Smooth muscle cell (in vitro differentiated cells): ENCODE results near the gene RAI14. TPM values are rescaled to one million over a fixed set of nuclear protein-coding genes. Genes with fewer than 3 reads are reported as not detected.

Experiments used
- DNase-seq: peaks from one replicate; lab custom pipeline; 2025; ENCODE audit not compliant: unreplicated experiment; lab: John Stamatoyannopoulos, UW
- H2AFZ ChIP-seq: fragments of 200-600 bp; sonication (generic); 2 replicates; pipeline ENCODE4 v1.6.0; 2016; ENCODE audit warnings: antibody characterized with exemption, low read depth, mild to moderate bottlenecking
- H3F3A ChIP-seq: fragments of 200-600 bp; sonication (generic); 2 replicates; pipeline ENCODE4 v1.6.0; 2017; ENCODE audit warnings: antibody characterized with exemption, low read depth
- H3K27ac ChIP-seq: fragments of 200-600 bp; sonication (generic); 2 replicates; pipeline ENCODE4 v1.5.1; 2016; ENCODE audit warnings: low read depth, mild to moderate bottlenecking
- H3K27me3 ChIP-seq: fragments of 200-600 bp; sonication (generic); 2 replicates; pipeline ENCODE4 v1.6.1; 2016; ENCODE audit warnings: low read depth, mild to moderate bottlenecking
- H3K36me3 ChIP-seq: fragments of 200-600 bp; sonication (generic); 2 replicates; pipeline ENCODE4 v1.5.1; 2016; ENCODE audit warnings: low read depth
- H3K4me1 ChIP-seq: fragments of 200-600 bp; sonication (generic); 2 replicates; pipeline ENCODE4 v1.5.1; 2016; ENCODE audit warnings: low read depth
- H3K4me2 ChIP-seq: fragments of 200-600 bp; sonication (generic); 2 replicates; pipeline ENCODE4 v1.6.0; 2016; ENCODE audit warnings: mild to moderate bottlenecking
- H3K4me3 ChIP-seq: fragments of 200-600 bp; sonication (generic); 2 replicates; pipeline ENCODE4 v1.5.1; 2016; ENCODE audit warnings: mild to moderate bottlenecking
- H3K79me2 ChIP-seq: fragments of 200-600 bp; sonication (generic); 2 replicates; pipeline ENCODE4 v1.6.0; 2016; ENCODE audit warnings: low read depth, mild to moderate bottlenecking
- H3K9ac ChIP-seq: fragments of 200-600 bp; sonication (generic); 2 replicates; pipeline ENCODE4 v1.6.0; 2016; ENCODE audit warnings: low read depth
- H3K9me3 ChIP-seq: fragments of 200-600 bp; sonication (generic); replicated peaks from 2 replicates; pipeline ENCODE4 v1.5.1; 2016; ENCODE audit warnings: low read depth
- H4K20me1 ChIP-seq: fragments of 200-600 bp; sonication (generic); 2 replicates; pipeline ENCODE4 v1.6.0; 2016; ENCODE audit warnings: low read depth
- CTCF ChIP-seq: fragments of 200-600 bp; sonication (generic); IDR thresholded peaks from 2 replicates; pipeline ENCODE4 v1.5.1; 2017; ENCODE audit warnings: borderline replicate concordance, mild to moderate bottlenecking, antibody characterized with exemption; ENCODE audit not compliant: insufficient read depth, poor library complexity, severe bottlenecking
- WGBS: methylation state at CpG from one replicate; pipeline ENCODE4 v1.1.7; 2016; ENCODE audit warnings: low lambda C conversion rate; 5-methylcytosine and 5-hydroxymethylcytosine counted together
- polyA plus RNA-seq: library from polyadenylated mRNA; unstranded; fragments of >200 nt; fragmentation: Nextera tagmentation; extraction: Ambion mirVana; gene quantifications from 2 replicates; pipeline ENCODE4 v1.2.1, GENCODE V29; 2016
- total RNA-seq: library from RNA; depleted of rRNA; stranded (reverse); fragments of >200 nt; gene quantifications from 2 replicates; pipeline ENCODE4 v1.2.3, GENCODE V29; 2014

RAI14 gene
- total and polyA plus RNA-seq, 2 experiments from 2014 or later = 111 to 209 TPM

GRCh38 chr5:34717426-34718327 is 61.5 kb downstream of the RAI14 start:
- H3K27ac ChIP-seq = peak overlapping the region; percentile 90
- H3K4me1 ChIP-seq = peaks cover 11% of the 10 kb centered on the region
- no peaks in the 10 kb centered on the region for H3K36me3 ChIP-seq
- H2AFZ ChIP-seq = no peak overlapping the region
- H3K4me3 ChIP-seq = no peak overlapping the region
- H3K9ac ChIP-seq = peak overlapping the region; percentile 37
- peaks cover 39% of the 10 kb centered on the region for H3F3A ChIP-seq
- H3K79me2 ChIP-seq = peaks cover 77% of the 10 kb centered on the region
- WGBS = 12% methylated on average over 9 of the region's 9 CpGs
- no peak for DNase-seq
- no peaks in the 10 kb centered on the region for H3K9me3 ChIP-seq
- no peak for TF ChIP-seq CTCF
- H3K4me2 ChIP-seq = peak overlapping the region; percentile 70
- H3K27me3 ChIP-seq = no peaks in the 10 kb centered on the region
- H4K20me1 ChIP-seq = peaks cover 48% of the 10 kb centered on the region

- Histone ChIP-seq H3K4me2 (peak overlapping the region; percentile 54), H4K20me1 (peaks cover 56% of the 10 kb centered on the region), H3K9ac (no peak overlapping the region), H3K9me3 (no peaks in the 10 kb centered on the region), H3K4me3 (no peak overlapping the region), H3K79me2 (peaks cover 77% of the 10 kb centered on the region), H3K27ac (peak overlapping the region; percentile 90), H3K27me3 (no peaks in the 10 kb centered on the region), H3F3A (peaks cover 43% of the 10 kb centered on the region), H2AFZ (no peak overlapping the region), H3K36me3 (no peaks in the 10 kb centered on the region), H3K4me1 (peaks cover 11% of the 10 kb centered on the region)
- 82% methylated on average over 4 of the region's 4 CpGs for WGBS
- TF ChIP-seq CTCF = no peak
- no peak for DNase-seq
Observed at GRCh38 chr5:34718516-34718915, 62.4 kb downstream of the RAI14 start.

- Histone ChIP-seq H4K20me1 (peaks cover 62% of the 10 kb centered on the region), H3K4me1 (peaks cover 11% of the 10 kb centered on the region), H3K9me3 (no peaks in the 10 kb centered on the region), H3K36me3 (no peaks in the 10 kb centered on the region), H3K4me2 (no peak overlapping the region), H3F3A (peaks cover 43% of the 10 kb centered on the region), H3K4me3 (no peak overlapping the region), H3K27me3 (no peaks in the 10 kb centered on the region), H3K79me2 (peaks cover 77% of the 10 kb centered on the region), H3K9ac (no peak overlapping the region), H3K27ac (peak overlapping the region; percentile 90), H2AFZ (no peak overlapping the region)
- DNase-seq = no peak
- 94% methylated on average over 8 of the region's 8 CpGs for WGBS
- TF ChIP-seq CTCF = no peak
Observed at GRCh38 chr5:34719029-34719428, 62.9 kb downstream of the RAI14 start.

- no peak for TF ChIP-seq CTCF
- 92% methylated on average over 3 of the region's 3 CpGs for WGBS
- Histone ChIP-seq H3K27ac (no peak overlapping the region), H3K36me3 (peaks cover 2% of the 10 kb centered on the region), H3K27me3 (no peaks in the 10 kb centered on the region), H4K20me1 (peaks cover 68% of the 10 kb centered on the region), H3K9me3 (no peaks in the 10 kb centered on the region), H3K4me3 (no peak overlapping the region), H2AFZ (no peak overlapping the region), H3K4me1 (peaks cover 11% of the 10 kb centered on the region), H3K9ac (no peak overlapping the region), H3K79me2 (peaks cover 78% of the 10 kb centered on the region), H3K4me2 (no peak overlapping the region), H3F3A (peaks cover 36% of the 10 kb centered on the region)
- no peak for DNase-seq
Observed at GRCh38 chr5:34721327-34721726, 65.2 kb downstream of the RAI14 start.
